Measurements from ENCODE around the gene ITGB3BP. TPM values are rescaled to one million over a fixed set of nuclear protein-coding genes. Genes with fewer than 3 reads are reported as not detected.
"Not testable (repeated sequence)": the region's sequence is repeated elsewhere in the genome, so short reads cannot be mapped to it uniquely, and the experiment has no call there.

Gene ITGB3BP
- total RNA-seq, 4 donors from 2014 or later, result 6.5 to 35.0 (median 11.3) TPM

- Histone ChIP-seq H3K9me3 (no peaks in the 10 kb centered on the region), H3K36me3 (peaks cover 0 to 4% of the 10 kb centered on the region in 2 donors), H3K27ac (no peak overlapping the region), H3K4me3 (no peak overlapping the region), H3K27me3 (no peaks in the 10 kb centered on the region), H3K4me1 (peaks cover 0 to 17% (median 0%) of the 10 kb centered on the region in 3 donors)
- no peak for TF ChIP-seq POLR2A (IDR thresholded peaks at IDR 0.05)
- no peak for TF ChIP-seq CTCF (IDR thresholded peaks at IDR 0.05)
- no peak for TF ChIP-seq EP300 (IDR thresholded peaks at IDR 0.05)
- TF ChIP-seq POLR2AphosphoS5 (IDR thresholded peaks at IDR 0.05), result no peak
- WGBS, 2 donors (ENCODE audit: low coverage in 1 of 2), result 92 to 96% methylated on average over 2 of the region's 2 CpGs
- ATAC-seq, result no peak
Measured at GRCh38 chr1:63497577-63497976, 25.4 kb downstream of the ITGB3BP start.

DNA sequence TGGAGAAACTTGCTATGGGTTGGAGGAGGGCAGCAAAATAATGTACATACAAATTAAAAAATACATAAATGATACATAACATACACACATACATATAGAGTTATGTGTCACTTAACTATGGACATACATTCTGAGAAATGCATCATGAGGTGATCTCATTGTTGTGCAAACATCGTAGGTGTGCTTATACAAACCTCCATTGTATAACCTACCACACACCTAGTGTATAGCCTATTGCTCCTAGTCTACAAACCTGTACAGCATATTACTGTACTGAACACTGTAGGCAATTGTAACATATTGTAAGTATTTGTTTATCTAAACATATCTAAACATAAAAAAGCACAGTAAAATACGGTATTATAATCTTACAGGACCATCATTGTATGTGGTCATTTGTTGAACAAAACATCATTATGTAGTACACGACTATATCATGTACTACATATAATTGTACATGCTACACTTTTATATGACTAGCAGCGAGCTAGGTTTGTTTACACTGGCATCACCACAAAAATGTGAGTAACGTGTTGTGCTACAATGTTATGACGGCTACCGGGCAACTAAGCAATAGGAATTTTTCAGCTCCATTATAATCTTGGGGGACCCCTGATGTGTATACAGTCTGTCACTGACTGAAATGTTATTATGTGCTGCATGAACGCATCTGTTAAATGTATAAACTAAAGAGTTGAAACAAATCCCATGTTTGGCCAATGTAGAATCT, 35.5 kb downstream of the ITGB3BP start:
- H3K36me3 ChIP-seq, result no peaks in the 10 kb centered on the region
- TF ChIP-seq POLR2A (IDR thresholded peaks at IDR 0.05) (no peak), POLR2AphosphoS5 (IDR thresholded peaks at IDR 0.05) (peak; percentile 71)
- WGBS, 2 donors (ENCODE audit: low coverage in 1 of 2), result 32 to 37% methylated on average over 8 of the region's 8 CpGs
- peak; percentile 48 for ATAC-seq
- H3K4me1 ChIP-seq, result peaks cover 0 to 33% (median 12%) of the 10 kb centered on the region in 3 donors
- no peaks in the 10 kb centered on the region for H3K27me3 ChIP-seq
- H3K9me3 ChIP-seq, result no peaks in the 10 kb centered on the region
- H3K27ac ChIP-seq, result peak overlapping the region; percentile 47 to 66 (median 60)
- H3K4me3 ChIP-seq, result no peak overlapping the region

DNA sequence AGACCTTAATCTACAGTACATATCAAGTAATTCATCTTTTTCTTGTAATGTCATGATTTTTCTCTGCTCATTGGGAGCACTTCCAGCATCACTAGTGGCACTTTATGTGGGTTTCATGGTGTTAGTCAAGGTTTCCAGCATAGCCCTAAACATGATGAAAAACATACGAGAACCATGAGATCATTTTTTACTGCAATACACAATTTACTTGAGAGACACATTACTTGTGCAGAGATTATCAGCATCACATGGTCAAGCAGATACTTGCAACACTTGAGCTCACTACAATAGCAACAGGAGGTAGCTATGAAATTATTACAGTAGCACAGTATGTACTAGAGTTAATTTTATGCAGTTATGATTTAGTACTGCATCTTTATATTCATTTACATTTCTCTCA, 36.4 kb downstream of the ITGB3BP start:
- ATAC-seq, result no peak

GRCh38 chr1:63480057-63480456, 43.0 kb downstream of the ITGB3BP start:
- no peak for ATAC-seq
- H3K4me1 ChIP-seq, result no peaks in the 10 kb centered on the region
- no peak overlapping the region for H3K4me3 ChIP-seq
- no peaks in the 10 kb centered on the region for H3K27me3 ChIP-seq
- WGBS, 2 donors (ENCODE audit: low coverage in 1 of 2), result 88% methylated on average over 1 of the region's 1 CpG
- H3K9me3 ChIP-seq, result no peaks in the 10 kb centered on the region
- no peak overlapping the region for H3K27ac ChIP-seq
- no peaks in the 10 kb centered on the region for H3K36me3 ChIP-seq
- TF ChIP-seq POLR2A (IDR thresholded peaks at IDR 0.05) (no peak), EP300 (IDR thresholded peaks at IDR 0.05) (no peak), CTCF (IDR thresholded peaks at IDR 0.05) (no peak), POLR2AphosphoS5 (IDR thresholded peaks at IDR 0.05) (no peak)

More for the DNA sequence above, 36.4 kb downstream of the ITGB3BP start:
- no peaks in the 10 kb centered on the region for H3K36me3 ChIP-seq
- H3K9me3 ChIP-seq, result no peaks in the 10 kb centered on the region
- peaks cover 0 to 32% (median 12%) of the 10 kb centered on the region in 3 donors for H3K4me1 ChIP-seq
- 36 to 45% methylated on average over 1 of the region's 1 CpG for WGBS, 2 donors (ENCODE audit: low coverage in 1 of 2)
- H3K27ac ChIP-seq, result peak overlapping the region in 3 of 4 donors; percentile 18 to 65 (median 19)
- no peaks in the 10 kb centered on the region for H3K27me3 ChIP-seq
- peak; percentile 12 for TF ChIP-seq POLR2AphosphoS5 (IDR thresholded peaks at IDR 0.05)
- no peak for TF ChIP-seq EP300 (IDR thresholded peaks at IDR 0.05)
- no peak overlapping the region for H3K4me3 ChIP-seq

DNA sequence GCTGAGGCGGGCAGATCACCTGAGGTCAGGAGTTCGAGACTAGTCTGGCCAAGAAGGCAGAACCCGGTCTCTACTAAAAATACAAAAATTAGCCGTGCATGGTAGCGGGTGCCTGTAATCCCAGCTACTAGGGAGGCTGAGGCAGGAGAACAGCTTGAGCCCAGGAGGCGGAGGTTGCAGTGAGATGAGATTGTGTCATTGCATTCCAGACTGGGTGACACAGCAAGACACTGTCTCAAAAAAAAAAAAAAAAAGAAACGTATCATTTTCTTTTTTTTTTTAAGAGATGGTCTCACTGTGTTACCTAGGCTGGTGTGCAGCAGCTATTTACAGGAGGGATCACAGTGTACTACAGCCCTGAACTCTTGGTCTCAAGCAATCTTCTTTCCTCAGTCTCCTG, 47.3 kb downstream of the ITGB3BP start:
- Histone ChIP-seq H3K4me3 (no peak overlapping the region), H3K4me1 (no peaks in the 10 kb centered on the region), H3K9me3 (no peaks in the 10 kb centered on the region), H3K27ac (no peak overlapping the region), H3K36me3 (no peaks in the 10 kb centered on the region), H3K27me3 (no peaks in the 10 kb centered on the region)
- WGBS, 2 donors (ENCODE audit: low coverage in 1 of 2), result 78 to 85% methylated on average over 1 to 7 of the region's 7 CpGs
- no peak for TF ChIP-seq POLR2AphosphoS5 (IDR thresholded peaks at IDR 0.05)
- no peak for TF ChIP-seq EP300 (IDR thresholded peaks at IDR 0.05)
- no peak for TF ChIP-seq CTCF (IDR thresholded peaks at IDR 0.05)
- no peak for TF ChIP-seq POLR2A (IDR thresholded peaks at IDR 0.05)
- no peak for ATAC-seq

- not testable (repeated sequence) for ATAC-seq, H3K4me3 ChIP-seq, H3K27me3 ChIP-seq, H3K36me3 ChIP-seq, H3K4me1 ChIP-seq, H3K9me3 ChIP-seq, H3K27ac ChIP-seq
- WGBS, 2 donors (ENCODE audit: low coverage in 1 of 2), result 97 to 100% methylated on average over 1 to 3 of the region's 5 CpGs
Measured at GRCh38 chr1:63468683-63469082, 54.3 kb downstream of the ITGB3BP start.
